H1 (cell line): Measurements from ENCODE around the gene SLC28A2. TPM values are rescaled to one million over a fixed set of nuclear protein-coding genes. Genes with fewer than 3 reads are reported as not detected.

Experiments
- polyA plus RNA-seq, 7 experiments: library from polyadenylated mRNA; depleted of rRNA in 3 of 7; stranded (reverse) in 5 of 7; unstranded in 2 of 7; fragments of >200 nt in 5 of 7; fragments of 200-250 nt in 2 of 7; gene quantifications; 1 replicate in 5 of 7; 2 replicates in 1 of 7; 4 replicates in 1 of 7; pipeline versions ENCODE4 v1.2.1 to v1.2.3, GENCODE V29; 2011 to 2013; ENCODE audit warnings: missing spikeins in 2 of 7, mixed read lengths in 2 of 7
- total RNA-seq: library from RNA; stranded (reverse); fragmentation: NEBNext Ultra II Directional; extraction: Animal tissue kit (Norgen Biotek cat#: 25700); gene quantifications from 2 replicates; pipeline ENCODE4 v1.2.1, GENCODE V29; 2021

SLC28A2 gene
- total and polyA plus RNA-seq, 2 of the 8 experiments (the other 6 are each of a cell fraction or from before 2014, with no cell fraction given), result 0.11 TPM; not detected in 1

Other genes with a start within 250 kb of the SLC28A2 start
- 75.8 TPM in 2 replicates for gene SORD, start 229.0 kb upstream of the SLC28A2 start, total RNA-seq
- 52.6 and 70.5 TPM in 2 replicates for gene SORD, start 229.0 kb upstream of the SLC28A2 start, polyA plus RNA-seq (2011; rRNA removed)
- not detected in 2 replicates for gene DUOX2, start 138.1 kb upstream of the SLC28A2 start, total RNA-seq
- 0.08 and 0.31 TPM in 2 replicates for gene DUOX2, start 138.1 kb upstream of the SLC28A2 start, polyA plus RNA-seq (2011; rRNA removed)
- gene DUOXA2, start 137.9 kb upstream of the SLC28A2 start, total RNA-seq, result not detected in 2 replicates
- gene DUOXA2, start 137.9 kb upstream of the SLC28A2 start, polyA plus RNA-seq (2011; rRNA removed), result 0.05 TPM in 1 of 2 replicates, not detected in the other
- not detected in 2 replicates for gene DUOXA1, start 122.4 kb upstream of the SLC28A2 start, total RNA-seq
- 0.18 and 0.24 TPM in 2 replicates for gene DUOXA1, start 122.4 kb upstream of the SLC28A2 start, polyA plus RNA-seq (2011; rRNA removed)
- gene DUOX1, start 122.2 kb upstream of the SLC28A2 start, total RNA-seq, result 0.84 and 0.96 TPM in 2 replicates
- gene DUOX1, start 122.2 kb upstream of the SLC28A2 start, polyA plus RNA-seq (2011; rRNA removed), result 1.4 and 2.0 TPM in 2 replicates
- 23.9 and 26.7 TPM in 2 replicates for gene SHF, start 64.3 kb upstream of the SLC28A2 start, total RNA-seq
- 13.1 and 16.0 TPM in 2 replicates for gene SHF, start 64.3 kb upstream of the SLC28A2 start, polyA plus RNA-seq (2011; rRNA removed)
- 10.0 and 10.2 TPM in 2 replicates for gene GATM, start 126.3 kb downstream of the SLC28A2 start, total RNA-seq
- 13.5 and 15.1 TPM in 2 replicates for gene GATM, start 126.3 kb downstream of the SLC28A2 start, polyA plus RNA-seq (2011; rRNA removed)